GM18511 (cell line): ENCODE results near the gene RMI1.

Experiments
- ATAC-seq: cut with Tn5 transposase; IDR thresholded peaks from one replicate; pipeline ENCODE4 v1.9.1; 2021; ENCODE audit warnings: mild to moderate bottlenecking, moderate library complexity; ENCODE audit not compliant: unreplicated experiment

The RMI1 gene

DNA sequence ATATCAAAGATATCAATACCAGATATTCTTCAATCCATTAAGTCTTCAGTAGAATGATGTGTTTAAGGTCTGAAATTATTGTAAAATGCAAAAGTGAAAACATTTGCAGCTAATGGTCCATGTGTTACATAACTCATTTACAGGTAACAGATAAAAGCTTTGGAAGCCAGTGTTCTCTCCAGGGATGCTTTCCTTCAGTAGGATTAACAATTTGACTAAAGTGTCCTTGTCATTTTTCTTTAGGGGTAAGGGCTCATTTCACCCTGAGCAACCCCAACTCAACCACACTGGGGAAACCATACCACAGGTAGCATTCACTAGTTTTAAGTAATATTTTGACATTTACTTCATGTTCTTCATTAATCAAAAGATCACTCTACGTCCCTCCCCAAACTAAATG is 13.5 kb upstream of the RMI1 start:
- no peak for ATAC-seq

DNA sequence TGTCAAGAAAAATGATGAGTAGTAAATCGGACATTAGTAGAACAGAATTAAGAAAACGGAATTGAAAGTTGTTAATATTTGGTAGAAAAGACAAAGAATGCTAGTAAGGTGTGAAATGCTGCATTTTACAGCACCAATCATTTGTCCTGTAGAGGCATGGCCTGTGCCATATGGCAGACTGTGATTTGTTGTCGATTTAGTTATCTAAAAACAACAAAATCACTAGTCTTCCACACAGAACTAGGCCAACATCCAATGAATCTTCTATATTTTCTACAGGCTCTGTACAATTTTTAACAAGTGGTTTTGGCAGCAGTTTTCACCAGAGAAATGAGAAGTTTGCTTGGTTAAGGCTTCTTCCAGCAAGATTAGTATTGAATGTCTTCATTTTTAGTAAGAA is 11.0 kb upstream of the RMI1 start:
- no peak for ATAC-seq

DNA sequence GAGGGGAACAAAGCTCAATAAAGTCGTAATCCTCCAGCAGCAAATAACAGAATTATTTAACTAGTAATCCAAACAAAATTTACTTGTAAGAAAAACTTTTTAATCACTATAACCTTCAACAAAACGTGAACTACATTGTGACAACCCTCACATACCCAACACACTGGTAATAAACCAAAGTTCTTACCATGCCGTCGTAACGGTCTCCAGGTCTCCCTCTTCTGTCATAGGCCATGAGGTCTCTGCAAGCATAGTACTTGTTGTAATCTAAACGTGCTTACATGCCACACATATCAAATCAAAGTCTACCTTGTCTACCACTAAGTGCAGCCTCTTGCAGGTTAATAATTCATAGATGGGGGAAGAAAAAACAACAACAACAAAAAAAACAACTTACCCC is 9.1 kb upstream of the RMI1 start:
- no peak for ATAC-seq

DNA sequence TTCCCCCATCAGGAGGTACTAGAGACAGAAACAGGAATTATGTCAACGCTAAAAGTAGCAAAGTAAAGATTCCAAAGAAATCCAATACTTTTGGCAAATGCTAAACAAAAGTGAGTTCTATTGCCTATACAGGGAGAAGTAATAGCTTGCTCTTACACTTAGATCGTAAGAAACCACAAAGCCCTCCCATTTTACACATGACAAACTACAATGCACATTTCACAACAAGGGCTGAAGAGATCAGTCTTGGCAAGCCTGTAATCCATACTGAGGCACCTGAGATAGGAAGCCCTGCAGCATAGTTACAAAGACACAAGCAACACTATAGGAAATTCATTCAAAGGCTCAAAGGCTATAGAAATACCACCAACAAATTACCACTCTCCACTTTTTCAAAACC is 8.3 kb upstream of the RMI1 start:
- ATAC-seq: no peak

DNA sequence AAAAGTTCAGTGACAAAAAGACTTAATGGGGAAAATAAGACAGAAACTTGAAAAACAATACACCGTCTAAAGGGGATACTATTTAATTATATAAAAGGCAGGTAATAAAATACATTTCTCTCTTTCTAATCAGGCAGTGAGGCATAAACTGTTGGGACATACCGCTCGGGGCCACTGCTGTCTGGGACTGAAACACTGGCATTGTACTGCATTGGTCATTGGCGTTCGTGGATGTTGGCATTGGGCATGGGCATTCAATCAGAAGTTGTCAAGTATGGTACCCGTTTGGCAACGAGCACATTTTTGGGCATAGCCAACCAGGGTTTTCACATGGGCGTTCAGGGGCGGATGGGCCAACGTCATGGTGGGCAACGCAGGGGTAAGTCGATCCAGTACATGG is 5.3 kb upstream of the RMI1 start:
- ATAC-seq: no peak

DNA sequence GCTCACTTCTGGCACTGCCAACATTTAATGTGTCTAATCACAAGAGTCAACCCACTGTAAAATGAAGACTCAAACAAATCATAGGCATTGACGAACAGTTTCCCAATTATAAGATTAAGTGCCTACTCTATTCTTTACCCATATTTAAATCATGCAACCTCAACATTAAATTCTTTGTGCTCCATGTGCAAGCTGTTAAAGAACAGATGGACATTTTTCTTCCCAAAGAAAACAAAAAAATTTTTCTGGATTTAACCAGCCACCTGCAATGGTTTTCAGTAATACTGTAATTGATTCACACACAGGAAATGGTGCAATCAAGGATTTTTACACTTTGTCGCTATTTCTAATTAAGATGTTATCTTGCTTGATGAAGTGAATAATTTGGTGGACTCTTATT is 4.2 kb upstream of the RMI1 start:
- no peak for ATAC-seq

DNA sequence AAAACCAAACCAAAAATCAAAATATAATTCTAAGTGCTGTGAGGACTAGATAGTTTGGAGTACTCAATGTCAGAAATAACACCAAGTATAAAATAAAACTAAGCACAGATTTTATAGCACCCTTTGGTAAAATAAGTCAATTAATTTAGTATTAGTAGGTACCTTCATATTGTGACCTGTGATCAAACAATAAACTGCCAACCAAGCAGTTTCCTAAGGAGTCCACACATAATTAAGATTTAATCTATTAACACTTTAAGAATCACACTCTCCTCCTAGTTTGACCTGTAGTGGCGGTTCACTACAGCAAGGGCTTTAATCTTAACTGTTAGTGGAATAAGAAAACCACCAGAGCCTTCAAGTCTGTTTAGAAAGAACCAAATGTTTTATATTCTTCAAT is 3.4 kb upstream of the RMI1 start:
- no peak for ATAC-seq

DNA sequence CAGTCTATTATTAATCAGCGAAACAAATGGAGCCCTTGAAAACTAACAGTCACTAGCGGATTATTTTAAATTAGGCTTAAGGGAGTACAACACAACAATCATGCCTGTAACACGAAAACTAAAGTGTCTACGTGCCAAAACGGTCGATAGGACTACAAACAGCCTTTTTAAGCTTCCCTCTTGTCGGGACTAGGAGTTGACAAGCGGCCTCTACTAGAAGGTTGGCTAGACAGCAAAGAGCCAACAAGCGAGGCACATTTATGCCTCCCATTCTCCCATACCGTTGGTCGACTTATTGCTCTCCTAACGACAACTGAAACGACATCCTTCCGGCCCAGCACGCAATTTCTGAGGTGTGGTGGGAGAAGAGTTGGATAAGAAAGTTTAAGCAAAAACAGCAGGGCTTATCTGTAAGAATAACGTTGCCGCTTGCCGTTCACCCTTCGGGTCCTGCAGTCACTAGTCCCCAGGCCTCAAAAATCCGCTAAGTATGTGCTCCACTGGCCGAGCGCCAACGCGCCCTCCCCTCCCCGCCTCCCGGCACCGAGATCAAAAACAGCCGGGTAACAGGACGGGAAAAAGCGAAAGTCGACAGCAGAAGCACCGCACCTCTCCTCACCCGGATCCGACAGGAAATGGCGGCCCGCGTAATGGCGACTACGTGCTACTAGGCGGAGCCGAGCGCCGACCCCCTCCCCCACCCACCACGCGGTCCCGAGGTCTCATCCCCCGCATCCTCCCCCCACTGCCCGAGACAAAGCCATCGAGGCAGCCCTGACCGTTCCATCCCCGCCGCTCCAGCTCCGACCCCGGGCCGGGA is 1.4 kb upstream of the RMI1 start:
- peak; percentile 28 for ATAC-seq

DNA sequence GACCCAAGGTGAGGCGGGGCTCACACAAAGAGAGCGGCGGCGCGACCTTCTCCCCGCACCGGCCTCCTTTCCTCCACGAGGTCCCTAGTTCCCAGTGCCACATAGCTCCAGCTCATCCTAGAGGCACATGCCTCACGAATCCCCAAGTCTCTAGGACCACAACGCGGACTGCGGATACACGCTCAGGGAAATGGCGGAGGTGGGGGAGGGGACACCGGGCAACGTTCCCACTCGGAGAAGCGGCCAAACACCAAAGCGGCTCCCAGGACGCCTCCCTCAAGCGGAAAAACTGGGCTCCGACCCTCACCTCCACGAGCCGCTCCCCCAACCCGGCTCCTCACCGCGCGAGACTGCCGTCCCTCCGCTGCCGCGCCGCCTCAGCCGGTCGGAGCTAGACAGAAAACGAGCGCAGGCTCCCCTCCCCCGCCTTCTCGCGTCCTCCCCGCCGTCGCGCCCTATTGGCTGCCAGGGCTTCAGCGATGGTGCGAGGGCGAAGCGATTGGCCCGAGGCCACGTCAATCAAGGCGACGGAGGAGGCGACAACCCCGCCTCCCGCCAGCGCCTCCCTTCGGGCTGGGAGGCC is 702 bp upstream of the RMI1 start, which contains the start of gene HNRNPK:
TSS of gene HNRNPK (minus strand) at position 404 of the 583 bp plus-strand sequence. CDS start 1,963 bp downstream, outside the sequence.
- peak; percentile 87 for ATAC-seq

DNA sequence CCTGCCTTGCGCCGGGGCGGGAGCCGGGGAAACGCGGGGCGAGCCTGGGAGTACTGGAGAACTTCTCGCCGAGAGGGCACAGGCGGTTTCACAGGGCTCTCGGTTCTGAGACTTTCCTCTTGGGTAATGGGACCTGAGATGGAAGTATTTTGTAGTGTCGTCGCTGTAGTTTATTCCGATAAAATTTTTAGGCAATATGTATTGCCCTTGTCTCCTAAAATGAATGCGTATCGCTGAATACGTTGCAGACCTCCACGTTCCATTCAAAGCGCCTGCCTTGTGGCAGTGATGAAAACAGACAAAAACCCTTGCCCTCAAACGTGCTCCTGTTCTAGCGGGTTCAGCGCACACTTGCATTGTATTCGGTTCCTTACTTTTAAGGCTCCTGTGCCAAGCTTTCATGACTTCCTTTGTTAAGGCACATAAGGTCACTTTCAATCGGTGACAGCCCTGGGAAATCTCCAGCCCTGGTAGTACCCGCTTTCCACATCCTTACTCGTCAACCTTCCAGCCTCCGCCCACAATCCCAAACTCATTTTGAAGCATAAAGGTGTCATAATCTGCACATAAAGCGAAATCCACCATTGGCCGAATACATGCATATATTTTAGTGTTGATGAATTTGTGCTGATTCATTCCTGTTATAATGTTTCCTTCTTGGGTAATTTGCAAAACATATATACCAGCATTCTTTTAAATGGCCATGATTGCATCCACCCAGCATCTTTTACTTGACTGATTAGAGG is 694 bp downstream of the RMI1 start:
- ATAC-seq: no peak

DNA sequence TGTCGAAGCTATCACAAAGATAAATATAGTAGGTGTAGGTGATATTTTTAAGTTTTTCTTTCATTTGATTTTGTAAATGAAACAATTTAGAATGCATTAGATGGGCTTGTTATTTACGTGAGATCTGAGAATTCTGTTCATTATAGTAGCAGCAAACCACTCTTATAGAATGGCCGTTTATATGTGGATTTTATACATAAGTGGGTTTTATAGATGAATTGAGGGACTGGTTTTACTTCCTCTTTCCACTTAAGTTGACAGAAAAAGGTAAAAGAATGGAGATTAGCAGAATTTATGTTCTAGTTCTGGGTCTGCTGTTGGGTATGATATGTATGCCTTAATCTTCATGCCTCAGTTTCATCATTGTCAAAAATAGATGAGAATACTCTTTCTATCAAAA is 5.6 kb downstream of the RMI1 start:
- peak; percentile 65 for ATAC-seq

DNA sequence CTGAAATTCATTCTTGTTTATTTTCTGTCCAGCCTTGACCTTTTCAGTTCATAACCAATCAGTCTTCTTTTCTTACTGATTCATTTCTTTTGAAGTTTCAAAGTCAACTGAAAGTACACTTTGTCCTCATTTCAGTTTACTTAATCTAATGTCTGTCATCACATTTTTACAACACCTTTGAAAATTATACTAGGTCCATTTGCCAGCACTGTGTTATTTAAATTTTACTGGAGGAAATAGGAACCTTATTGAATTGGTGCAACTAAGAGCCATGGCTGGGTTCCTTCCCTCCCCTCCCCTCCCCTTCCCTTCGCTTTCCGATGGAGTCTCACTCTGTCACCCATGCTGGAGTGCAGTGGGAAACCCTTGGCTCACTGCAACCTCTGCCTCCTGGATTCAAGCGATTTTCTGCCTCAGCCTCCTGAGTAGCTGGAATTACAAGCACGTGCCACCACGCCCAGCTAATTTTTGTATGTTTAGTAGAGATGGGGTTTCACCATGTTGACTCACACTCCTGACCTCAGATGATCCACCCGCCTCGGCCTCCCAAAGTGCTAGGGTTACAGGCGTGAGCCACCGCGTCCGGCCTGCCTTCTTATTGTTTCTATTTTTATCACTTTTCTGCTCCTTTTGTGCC is 6.3 kb downstream of the RMI1 start:
- no peak for ATAC-seq

DNA sequence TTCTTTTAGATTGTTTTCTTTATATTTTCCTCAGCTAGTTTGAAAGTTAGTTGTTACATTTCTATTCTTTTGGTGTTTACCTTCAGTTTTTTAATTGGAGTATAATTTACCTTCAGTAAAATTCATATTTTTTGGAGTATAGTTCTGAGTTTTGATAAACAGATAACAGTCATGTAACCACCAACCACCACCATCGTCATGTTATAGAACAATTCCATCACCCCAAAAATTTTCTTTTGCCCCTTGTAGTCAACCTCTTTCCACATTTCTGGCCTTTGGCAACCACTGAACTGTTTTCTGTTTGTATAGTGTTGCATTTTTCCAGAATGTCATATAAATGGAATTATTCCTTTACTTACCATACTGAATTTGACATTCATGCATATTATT is 6.8 kb downstream of the RMI1 start:
- no peak for ATAC-seq

DNA sequence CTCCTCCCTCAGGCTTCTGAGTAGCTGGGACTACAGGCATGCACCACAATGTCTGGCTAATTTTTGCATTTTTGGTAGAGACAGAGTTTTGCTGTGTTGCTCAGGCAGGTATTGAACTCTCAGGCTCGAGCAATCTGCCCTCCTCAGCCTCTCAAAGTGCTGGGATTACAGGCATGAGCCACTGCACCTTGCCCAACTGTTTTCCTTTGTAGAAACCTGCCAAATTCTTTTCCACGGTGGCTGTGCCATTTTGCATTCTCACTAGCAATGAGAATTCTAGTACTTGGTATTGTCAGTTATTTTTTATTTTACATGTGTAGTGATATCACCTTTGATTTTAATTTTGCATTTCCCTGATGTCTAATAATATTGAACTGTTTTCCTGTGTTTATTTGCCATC is 7.8 kb downstream of the RMI1 start:
- no peak for ATAC-seq

DNA sequence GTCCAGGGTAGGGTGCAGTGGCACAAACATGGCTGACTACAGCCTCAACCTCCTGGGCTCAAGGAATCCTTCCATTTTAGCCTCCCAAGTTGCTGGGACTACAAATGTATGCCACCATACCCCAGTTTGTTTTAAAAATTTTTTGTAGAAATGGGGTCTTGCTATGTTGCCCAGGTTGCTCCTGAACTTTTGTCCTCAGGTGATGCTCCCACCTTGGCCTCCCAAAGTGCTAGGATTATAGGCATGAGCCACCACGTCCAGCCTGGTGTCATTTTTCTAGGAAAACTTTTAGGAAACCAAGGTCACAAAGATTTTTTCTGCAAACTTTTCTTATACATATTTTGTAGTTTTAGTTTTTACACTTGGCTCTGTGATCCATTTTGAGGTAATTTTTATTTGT is 10.8 kb downstream of the RMI1 start:
- no peak for ATAC-seq

DNA sequence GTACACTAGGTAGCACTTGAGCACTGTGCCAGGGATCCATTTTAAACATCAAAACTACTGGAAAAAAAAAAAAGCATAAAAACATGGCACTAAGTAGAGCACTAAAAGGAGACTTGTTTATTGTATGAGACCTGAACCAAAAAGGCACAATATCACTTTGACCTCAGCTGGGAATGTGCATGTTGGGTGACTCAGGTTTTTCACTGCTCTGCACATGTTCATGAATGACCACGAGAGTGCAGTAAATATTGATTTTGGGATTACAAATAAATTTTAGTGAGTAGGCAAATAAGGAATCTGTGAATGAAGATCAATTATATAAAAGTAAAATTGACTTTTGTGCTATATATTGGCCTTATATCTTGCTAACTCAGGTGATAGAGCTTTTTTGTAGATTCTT is 11.8 kb downstream of the RMI1 start:
- ATAC-seq: no peak

DNA sequence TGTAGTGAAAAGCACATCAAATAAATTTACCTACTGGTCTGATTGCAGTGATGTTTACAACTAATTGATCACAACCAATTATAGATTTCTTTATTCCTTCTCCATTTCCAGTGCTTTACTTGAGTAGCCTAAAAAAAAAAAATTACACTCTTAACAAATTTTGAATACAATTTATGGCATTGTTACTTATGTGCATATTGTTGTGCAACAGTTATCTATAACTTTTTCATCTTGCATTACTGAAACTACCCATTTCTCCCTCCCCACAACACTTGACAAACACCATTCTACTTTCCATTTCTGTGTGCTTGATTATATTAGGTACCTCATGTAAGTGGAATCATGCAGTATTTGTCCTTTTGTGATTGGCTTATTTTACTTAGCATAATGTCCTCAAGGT is 12.3 kb downstream of the RMI1 start:
- no peak for ATAC-seq

DNA sequence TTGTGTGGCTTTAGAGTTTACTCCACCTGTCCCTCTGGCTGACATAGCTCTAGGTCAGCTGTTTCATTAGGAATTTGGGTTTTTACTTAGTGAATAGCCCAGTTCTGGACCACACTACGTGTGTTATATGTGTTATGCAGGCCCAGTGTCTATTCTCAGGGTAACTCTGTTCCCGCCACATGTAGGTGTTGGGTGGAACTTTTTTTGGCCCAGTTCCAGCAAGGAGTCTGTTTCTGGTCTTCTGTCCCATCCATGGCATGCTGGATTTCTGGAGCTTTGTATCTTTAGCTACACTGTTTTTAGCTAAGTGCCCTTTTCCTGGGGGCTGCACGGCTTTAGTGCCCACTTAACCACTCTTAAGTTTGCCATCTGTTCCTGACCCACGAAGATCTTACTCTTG is 15.5 kb downstream of the RMI1 start:
- no peak for ATAC-seq

DNA sequence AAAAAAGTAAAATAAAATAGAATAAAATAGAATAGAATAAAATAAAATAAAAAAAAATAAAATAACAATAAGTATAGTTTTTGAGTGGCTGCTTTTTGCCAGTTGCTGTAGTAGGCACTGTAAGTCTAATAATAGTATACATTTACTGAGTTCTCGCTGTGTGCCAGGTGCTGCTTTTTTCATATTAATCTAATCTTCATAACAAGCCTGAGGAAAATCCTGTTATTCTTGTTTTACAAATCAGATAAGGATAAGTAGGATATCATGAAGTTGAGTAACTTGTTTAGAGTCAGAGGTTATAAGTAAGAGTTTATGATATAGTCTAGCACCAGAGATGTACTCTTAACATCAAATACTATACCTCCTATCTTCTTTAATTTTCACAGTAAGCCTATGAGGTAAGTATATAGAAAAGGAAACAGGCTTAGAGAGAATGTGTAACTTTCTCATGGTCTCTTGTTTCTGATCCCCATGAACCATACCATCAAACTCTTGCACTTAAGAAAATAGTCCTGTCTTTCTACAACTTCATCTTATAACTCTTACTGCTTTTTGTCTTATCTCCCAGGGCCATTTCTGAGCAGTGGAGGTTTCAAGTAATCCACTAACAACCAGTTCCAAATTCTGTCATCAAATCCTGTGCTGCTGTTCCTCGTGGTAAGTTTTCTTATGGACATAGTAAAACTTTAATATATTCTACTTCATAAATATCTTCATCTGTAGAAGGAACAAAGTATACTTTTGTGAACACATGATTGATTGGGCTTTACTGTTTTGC is 18.7 kb downstream of the RMI1 start:
- no peak for ATAC-seq

DNA sequence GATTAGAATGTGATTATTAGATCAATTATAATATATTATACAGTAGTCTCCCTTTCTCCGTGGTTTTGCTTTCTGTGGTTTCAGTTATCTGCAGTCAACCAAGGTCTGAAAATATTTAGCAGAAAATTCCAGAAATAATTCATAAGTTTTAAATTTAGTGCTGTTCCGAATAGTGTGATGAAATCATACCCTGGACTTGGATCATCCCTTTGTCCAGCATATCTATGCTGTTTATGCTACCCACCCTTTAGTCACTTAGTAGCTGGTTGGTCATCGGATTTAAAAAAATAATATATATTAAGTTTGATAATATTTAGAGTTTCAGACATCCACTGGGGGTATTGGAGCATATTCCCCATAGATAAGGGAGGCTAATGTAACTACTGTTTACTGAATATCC is 19.6 kb downstream of the RMI1 start:
- ATAC-seq: no peak

DNA sequence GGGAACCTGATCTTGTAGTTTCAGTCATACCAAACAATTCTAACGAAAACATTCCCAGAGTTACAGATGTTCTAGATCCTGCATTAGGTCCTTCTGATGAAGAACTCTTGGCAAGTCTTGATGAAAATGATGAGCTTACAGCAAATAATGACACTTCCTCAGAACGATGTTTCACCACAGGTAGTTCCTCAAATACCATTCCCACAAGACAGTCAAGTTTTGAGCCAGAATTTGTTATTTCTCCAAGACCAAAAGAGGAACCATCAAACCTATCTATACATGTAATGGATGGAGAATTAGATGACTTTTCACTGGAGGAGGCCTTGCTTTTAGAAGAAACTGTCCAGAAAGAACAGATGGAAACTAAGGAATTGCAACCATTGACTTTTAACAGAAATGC is 21.0 kb downstream of the RMI1 start:
- no peak for ATAC-seq
